IMR-90 (cell line): ENCODE measurements around the gene KATNB1. TPM values are rescaled to one million over a fixed set of nuclear protein-coding genes. Genes with fewer than 3 reads are reported as not detected.

Experiments
- ATAC-seq: fragments of 200-7000 bp; cut with Tn5 transposase; 2 replicates; pipeline ENCODE4 v1.9.1; 2020; ENCODE audit warnings: low read depth, mild to moderate bottlenecking, moderate library complexity
- BruUV-seq: library from RNA; stranded (reverse); fragments of 400-500 nt; replicated peaks from 2 replicates; lab custom pipeline; 2021; lab: Mats Ljungman, UMichigan
- CTCF ChIA-PET: fragments of 300-600 bp; formaldehyde crosslinking; extraction: SDS; loops from one replicate; lab custom pipeline; 2021; ENCODE audit warnings: antibody characterized with exemption; lab: Yijun Ruan, JAX
- POLR2A ChIA-PET: fragments of 300-600 bp; sonication (Branson Sonifier 250); formaldehyde crosslinking; loops from one replicate; lab custom pipeline; 2022; ENCODE audit warnings: antibody characterized with exemption; ENCODE audit not compliant: unreplicated experiment; lab: Charles Lee
- DNase-seq: peaks from one replicate; pipeline ENCODE4 v3.0.0; 2013
- H2AFZ ChIP-seq: replicated peaks from 2 replicates; pipeline ENCODE3; 2013; ENCODE audit warnings: low read length, mild to moderate bottlenecking; ENCODE audit not compliant: poor library complexity
- H2AK5ac ChIP-seq: 2 replicates; pipeline ENCODE4 v1.6.1; 2013; ENCODE audit warnings: low read depth, low read length, inconsistent platforms
- H2AK9ac ChIP-seq: replicated peaks from 2 replicates; pipeline ENCODE3; 2013; ENCODE audit warnings: mild to moderate bottlenecking, low read depth, low read length, moderate library complexity; ENCODE audit not compliant: poor library complexity
- H2BK120ac ChIP-seq: 2 replicates; pipeline ENCODE4 v1.6.1; 2013; ENCODE audit warnings: low read depth, low read length, inconsistent platforms
- H2BK15ac ChIP-seq: 3 replicates; pipeline ENCODE4 v1.6.1; 2013; ENCODE audit warnings: low read depth, low read length, inconsistent platforms
- H2BK20ac ChIP-seq: 2 replicates; pipeline ENCODE4 v1.6.1; 2013; ENCODE audit warnings: low read depth, mild to moderate bottlenecking, inconsistent platforms, low read length, moderate library complexity
- H2BK5ac ChIP-seq: 2 replicates; pipeline ENCODE4 v1.6.1; 2013; ENCODE audit warnings: mild to moderate bottlenecking, low read depth, low read length, inconsistent platforms; ENCODE audit not compliant: poor library complexity, severe bottlenecking
- H3K14ac ChIP-seq: replicated peaks from 2 replicates; pipeline ENCODE4 v1.6.1; 2013; ENCODE audit warnings: low read depth, low read length, inconsistent platforms
- H3K18ac ChIP-seq: 2 replicates; pipeline ENCODE4 v1.6.1; 2013; ENCODE audit warnings: low read depth, low read length, control low read depth
- H3K23ac ChIP-seq: 2 replicates; pipeline ENCODE4 v1.6.1; 2013; ENCODE audit warnings: low read depth, low read length, inconsistent platforms
- H3K27ac ChIP-seq: 2 replicates; pipeline ENCODE4 v1.5.1; 2013; ENCODE audit warnings: mild to moderate bottlenecking, control low read depth, low read length; ENCODE audit not compliant: insufficient read depth
- H3K27me3 ChIP-seq: 2 replicates; pipeline ENCODE4 v1.6.1; 2013; ENCODE audit warnings: low read length; ENCODE audit not compliant: control insufficient read depth, insufficient read depth
- H3K36me3 ChIP-seq: 2 replicates; pipeline ENCODE4 v1.6.1; 2013; ENCODE audit warnings: low read length, mixed read lengths; ENCODE audit not compliant: control insufficient read depth, insufficient read depth
- H3K4ac ChIP-seq: 2 replicates; pipeline ENCODE4 v1.6.1; 2013; ENCODE audit warnings: low read depth, low read length, inconsistent platforms
- H3K4me1 ChIP-seq: 2 replicates; pipeline ENCODE4 v1.6.1; 2013; ENCODE audit warnings: low read length, mixed read lengths; ENCODE audit not compliant: control insufficient read depth, insufficient read depth
- H3K4me2 ChIP-seq: 2 replicates; pipeline ENCODE4 v1.6.1; 2013; ENCODE audit warnings: low read depth, mild to moderate bottlenecking, control low read depth, low read length, moderate library complexity
- H3K4me3 ChIP-seq: 2 replicates; pipeline ENCODE4 v1.5.1; 2013; ENCODE audit warnings: low read depth, mild to moderate bottlenecking, control low read depth, low read length, moderate library complexity; ENCODE audit not compliant: insufficient read depth
- H3K56ac ChIP-seq: 2 replicates; pipeline ENCODE4 v1.6.1; 2013; ENCODE audit warnings: low read length, inconsistent platforms; ENCODE audit not compliant: insufficient read depth; ENCODE audit errors: extremely low read depth
- H3K79me1 ChIP-seq, 2 experiments: 2 replicates each; pipeline ENCODE4 v1.6.1; 2013; ENCODE audit warnings: low read length in 2 of 2, inconsistent platforms in 1 of 2, low read depth in 1 of 2
- H3K9ac ChIP-seq: 2 replicates; pipeline ENCODE4 v1.6.1; 2013; ENCODE audit warnings: low read depth, low read length, control low read depth
- H3K9me1 ChIP-seq: 2 replicates; pipeline ENCODE4 v1.6.1; 2013; ENCODE audit warnings: low read length, inconsistent platforms; ENCODE audit not compliant: insufficient read depth
- H3K9me3 ChIP-seq: 2 replicates; pipeline ENCODE4 v1.6.1; 2013; ENCODE audit warnings: low read length; ENCODE audit not compliant: control insufficient read depth, insufficient read depth
- H4K20me1 ChIP-seq: 2 replicates; pipeline ENCODE4 v1.6.1; 2013; ENCODE audit warnings: low read length, inconsistent platforms; ENCODE audit not compliant: insufficient read depth
- H4K5ac ChIP-seq: 2 replicates; pipeline ENCODE4 v1.6.1; 2013; ENCODE audit warnings: mild to moderate bottlenecking, low read depth, low read length, control low read depth
- H4K8ac ChIP-seq, 2 experiments: 2 replicates each; pipeline ENCODE4 v1.6.1; 2013; ENCODE audit warnings: low read depth in 2 of 2, low read length in 2 of 2, control low read depth in 1 of 2, inconsistent platforms in 1 of 2
- H4K91ac ChIP-seq: 2 replicates; pipeline ENCODE4 v1.6.1; 2013; ENCODE audit warnings: low read depth, low read length, inconsistent platforms; ENCODE audit not compliant: insufficient read depth
- BHLHE40 ChIP-seq: fragments of 150-350 bp; IDR thresholded peaks from 2 replicates; pipeline ENCODE4 v1.6.1; 2016; ENCODE audit warnings: mild to moderate bottlenecking, low read depth, low read length
- CEBPB ChIP-seq: IDR thresholded peaks from 2 replicates; pipeline ENCODE4 v1.6.1; 2012; ENCODE audit warnings: low read depth, low read length, improper control_type of control experiment
- CHD1 ChIP-seq: IDR thresholded peaks from 2 replicates; pipeline ENCODE4 v1.6.1; 2012; ENCODE audit warnings: low read depth, low read length, improper control_type of control experiment
- CTCF ChIP-seq: conservative IDR thresholded peaks from 2 replicates; pipeline ENCODE4 v1.5.1; 2012; ENCODE audit warnings: mild to moderate bottlenecking, low read depth, low read length, improper control_type of control experiment
- ELK1 ChIP-seq: fragments of 150-350 bp; IDR thresholded peaks from 2 replicates; pipeline ENCODE4 v1.6.1; 2016; ENCODE audit warnings: low read depth, mild to moderate bottlenecking, low read length, moderate library complexity, borderline replicate concordance
- FOS ChIP-seq: fragments of 150-350 bp; IDR thresholded peaks from 2 replicates; pipeline ENCODE4 v1.6.1; 2016; ENCODE audit warnings: low read depth, low read length
- MAFK ChIP-seq: IDR thresholded peaks from 2 replicates; pipeline ENCODE4 v1.6.1; 2012; ENCODE audit warnings: low read depth, low read length, improper control_type of control experiment
- MAZ ChIP-seq: IDR thresholded peaks from 2 replicates; pipeline ENCODE4 v1.6.1; 2012; ENCODE audit warnings: low read depth, mild to moderate bottlenecking, low read length, improper control_type of control experiment, moderate library complexity, borderline replicate concordance
- MXI1 ChIP-seq: IDR thresholded peaks from 2 replicates; pipeline ENCODE4 v1.6.1; 2012; ENCODE audit warnings: low read depth, mild to moderate bottlenecking, low read length, moderate library complexity, borderline replicate concordance
- NFE2L2 ChIP-seq: fragments of 150-350 bp; IDR thresholded peaks from 2 replicates; pipeline ENCODE4 v1.6.1; 2016; ENCODE audit warnings: low read depth, mild to moderate bottlenecking, low read length
- POLR2A ChIP-seq: IDR thresholded peaks from 2 replicates; pipeline ENCODE4 v1.6.1; 2012; ENCODE audit warnings: mild to moderate bottlenecking, low read depth, low read length
- RAD21 ChIP-seq: IDR thresholded peaks from 2 replicates; pipeline ENCODE4 v1.6.1; 2012; ENCODE audit warnings: low read length, improper control_type of control experiment
- RCOR1 ChIP-seq: IDR thresholded peaks from 2 replicates; pipeline ENCODE4 v1.6.1; 2012; ENCODE audit warnings: mild to moderate bottlenecking, low read length, improper control_type of control experiment; ENCODE audit not compliant: insufficient replicate concordance
- RFX5 ChIP-seq: IDR thresholded peaks from 2 replicates; pipeline ENCODE4 v1.8.0; 2012; ENCODE audit warnings: low read depth, mild to moderate bottlenecking, low read length, moderate library complexity
- SMC3 ChIP-seq: fragments of 150-350 bp; IDR thresholded peaks from 2 replicates; pipeline ENCODE4 v1.6.1; 2016; ENCODE audit warnings: low read depth, mild to moderate bottlenecking, antibody characterized with exemption, low read length, moderate library complexity
- USF2 ChIP-seq: fragments of 150-350 bp; IDR thresholded peaks from 2 replicates; pipeline ENCODE4 v1.6.1; 2017; ENCODE audit warnings: mild to moderate bottlenecking, antibody characterized with exemption, low read length, low read depth
- WGBS, 2 experiments: methylation state at CpG; one replicate each; pipeline versions ENCODE4 v1.1.5 to v1.1.7; 2013; ENCODE audit warnings: missing lambda C conversion rate in 2 of 2; ENCODE audit not compliant: insufficient read length in 1 of 2; ENCODE audit errors: extremely low coverage in 2 of 2; 5-methylcytosine and 5-hydroxymethylcytosine counted together
- dilution Hi-C: fragments of 300-500 bp; cut with HindIII; formaldehyde crosslinking; loops from one replicate; pipeline ENCODE4 v1.14.3; 2018; ENCODE audit warnings: low sequenced_read_pairs; ENCODE audit not compliant: unreplicated experiment
- in situ Hi-C: fragments of 300-500 bp; cut with MboI; formaldehyde crosslinking; loops from 3 replicates; pipeline ENCODE4 v1.14.3; 2019; ENCODE audit warnings: low sequenced_read_pairs, inconsistent platforms, mixed read lengths
- intact Hi-C: fragments of 100-400 bp; cut with micrococcal nuclease; formaldehyde crosslinking; loops from 2 replicates; pipeline ENCODE4 v1.10.0; 2022
- polyA plus RNA-seq, 3 experiments: library from polyadenylated mRNA; depleted of rRNA; stranded (reverse); fragments of >200 nt; gene quantifications; 2 replicates each; pipeline ENCODE4 v1.2.3, GENCODE V29; 2012; ENCODE audit warnings: low replicate concordance in 1 of 3
- total RNA-seq: library from RNA; depleted of rRNA; stranded (reverse); fragments of >200 nt; gene quantifications from 2 replicates; pipeline ENCODE4 v1.2.3, GENCODE V29; 2012

The KATNB1 gene
- total and polyA plus RNA-seq, 2 of the 4 experiments (the other 2 are of a cell fraction), result 10.9 to 23.5 TPM

- no peak overlapping the region for H3K4me2 ChIP-seq
- no peak overlapping the region for H2AK5ac ChIP-seq
- intact Hi-C loops, result no loop called here
- H4K8ac ChIP-seq, result no peak overlapping the region
- H3K18ac ChIP-seq, result no peak overlapping the region
- BruUV-seq, result no TSS peak
- peaks cover 13 to 67% of the 10 kb centered on the region in 2 experiments for H3K79me1 ChIP-seq
- POLR2A ChIA-PET, result no interaction called here
- H3K9ac ChIP-seq, result no peak overlapping the region
- CTCF ChIA-PET, result interaction anchor here (0.9 kb wide), 1 partner anchor 10 kb away, joined by 4 read pairs; no protein-coding TSS in a partner anchor
- no peak overlapping the region for H3K56ac ChIP-seq
- no peaks in the 10 kb centered on the region for H3K27me3 ChIP-seq
- no peak overlapping the region for H3K4me3 ChIP-seq
- TF ChIP-seq BHLHE40 (no peak), CEBPB (no peak), MXI1 (no peak), RFX5 (no peak), MAZ (no peak), NFE2L2 (no peak), USF2 (no peak), ELK1 (no peak), CHD1 (no peak), RAD21 (no peak), MAFK (no peak), SMC3 (no peak), POLR2A (no peak), FOS (no peak), CTCF (no peak), RCOR1 (no peak)
- in situ Hi-C loops, result no loop called here
- no peak overlapping the region for H3K27ac ChIP-seq
- H3K4me1 ChIP-seq, result peaks cover 5% of the 10 kb centered on the region; the same call in 1 of the 2 replicates
- peaks cover 16% of the 10 kb centered on the region for H4K20me1 ChIP-seq
- no peak overlapping the region for H2AK9ac ChIP-seq
- H2BK20ac ChIP-seq, result no peak overlapping the region
- dilution Hi-C loops, result no loop called here
- no peak for ATAC-seq
- H2BK5ac ChIP-seq, result no peak overlapping the region
- WGBS, 2 experiments, result 73% methylated on average over 3 of the region's 8 CpGs; no CpG with 5 or more reads in 1 of the 2 experiments
- no peak for DNase-seq
- no peak overlapping the region for H3K14ac ChIP-seq
- H4K91ac ChIP-seq, result no peak overlapping the region
- H2BK15ac ChIP-seq, result no peak overlapping the region
- peaks cover 45% of the 10 kb centered on the region for H3K36me3 ChIP-seq
- no peak overlapping the region for H3K23ac ChIP-seq
- no peak overlapping the region for H2BK120ac ChIP-seq
- no peak overlapping the region for H2AFZ ChIP-seq
- H3K9me1 ChIP-seq, result 0 out of 2 replicates have a peak, but pooled peaks cover 2% of the 10 kb centered on the region
- H3K4ac ChIP-seq, result no peak overlapping the region
- no peak overlapping the region for H4K5ac ChIP-seq
- no peaks in the 10 kb centered on the region for H3K9me3 ChIP-seq
These were observed 56.4 kb downstream of the KATNB1 start for GRCh38 chr16:57791893-57792461.
